GM12892 (cell line): ENCODE results near the gene DLX3.

Experiments
- DNase-seq: peaks from one replicate; pipeline ENCODE4 v3.0.0; 2011; ENCODE audit not compliant: insufficient read length
- FAIRE-seq: peaks from 2 replicates; lab custom pipeline; 2011; peaks lifted over from hg19 to GRCh38; lab: Jason Lieb, UNC
- POLR2A ChIP-seq: IDR thresholded peaks from 2 replicates; pipeline ENCODE4 v1.6.1; 2011; ENCODE audit warnings: low read depth, low read length, control low read depth
- POLR2AphosphoS5 ChIP-seq: IDR thresholded peaks from 2 replicates; pipeline ENCODE4 v1.6.1; 2011; ENCODE audit warnings: low read depth, low read length, control low read depth
- TAF1 ChIP-seq: IDR thresholded peaks from 2 replicates; pipeline ENCODE4 v1.6.1; 2011; ENCODE audit warnings: low read depth, mild to moderate bottlenecking, control low read depth, low read length, borderline replicate concordance

Gene DLX3

DNA sequence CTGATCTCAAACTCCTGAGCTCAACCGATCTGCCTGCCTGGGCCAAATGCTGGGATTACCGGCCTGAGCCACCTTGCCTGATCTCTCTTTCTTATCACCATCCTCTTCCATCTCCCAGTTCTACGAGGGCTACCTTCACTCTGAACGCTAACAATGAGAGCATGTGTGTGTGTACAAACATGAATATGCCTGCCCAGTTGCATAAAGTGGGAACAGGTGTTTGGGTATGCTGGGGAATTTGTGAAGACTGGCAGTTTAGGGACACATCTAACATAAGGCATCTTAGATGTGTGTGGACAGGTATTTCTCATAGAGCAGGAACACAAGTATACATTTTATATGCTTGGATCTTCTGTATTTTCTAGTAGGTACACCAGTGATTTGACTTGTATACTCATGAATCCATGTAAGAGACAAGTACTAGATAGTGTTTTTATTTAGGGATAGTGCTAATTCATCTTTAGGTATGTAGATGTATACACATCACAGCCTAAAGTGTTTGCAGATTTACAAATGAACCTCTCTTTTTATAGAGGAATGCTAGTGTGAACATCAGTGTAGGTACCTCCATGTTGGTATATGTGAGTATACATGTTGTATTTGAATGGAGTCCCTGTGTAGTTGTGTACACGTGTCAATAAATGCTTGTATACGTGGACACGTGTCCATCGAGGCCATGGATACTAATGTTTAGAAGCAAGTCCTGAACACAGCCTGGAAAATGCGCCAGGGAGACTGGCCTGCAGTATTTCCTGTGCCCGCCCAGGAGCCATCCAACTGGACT, 27.2 kb downstream of the DLX3 start:
- FAIRE-seq (peak; percentile 21), DNase-seq (no peak)
- TF ChIP-seq POLR2A (no peak), POLR2AphosphoS5 (no peak), TAF1 (no peak)

DNA sequence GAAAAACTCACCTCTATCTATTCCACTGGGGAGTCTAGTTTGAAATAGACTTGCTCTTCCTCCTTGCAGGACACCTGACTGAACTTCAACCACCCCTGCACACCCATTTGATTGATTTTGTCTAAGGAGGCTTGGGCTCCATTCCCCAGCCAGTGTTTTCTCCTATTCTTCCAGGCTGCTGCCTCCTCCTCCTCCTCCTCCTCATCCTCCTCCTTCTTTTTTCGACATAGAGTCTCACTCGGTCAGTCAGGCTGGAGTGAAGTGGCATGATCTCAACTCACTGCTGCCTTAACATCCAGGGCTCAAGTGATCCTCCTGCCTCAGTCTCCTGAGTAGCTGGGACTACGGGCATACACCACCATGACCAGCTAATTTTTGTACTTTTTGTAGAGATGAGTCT, 27.8 kb downstream of the DLX3 start:
- no peak for DNase-seq
- no peak for FAIRE-seq
- TF ChIP-seq POLR2A = no peak
- no peak for TF ChIP-seq POLR2AphosphoS5
- no peak for TF ChIP-seq TAF1

DNA sequence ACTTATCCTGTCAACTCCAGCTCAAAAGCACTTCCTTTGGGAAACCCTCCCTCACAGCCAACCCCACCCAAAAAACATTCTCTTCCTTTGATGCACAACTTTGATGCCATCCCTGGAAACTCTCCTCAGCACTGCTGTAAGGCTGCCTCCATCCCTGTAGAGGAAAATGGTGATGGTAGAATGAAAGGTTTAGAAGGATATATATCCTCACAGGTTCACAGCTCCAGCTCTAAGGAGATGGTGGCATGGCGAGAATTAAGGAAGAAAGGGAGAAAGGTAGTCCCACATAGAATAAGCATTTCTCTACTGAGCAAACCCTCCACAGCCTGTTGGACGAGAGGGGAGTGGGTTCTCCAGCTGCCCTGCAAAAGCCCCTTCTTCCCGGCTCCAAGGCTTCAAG, 28.3 kb downstream of the DLX3 start:
- TF ChIP-seq POLR2A (no peak), TAF1 (no peak), POLR2AphosphoS5 (no peak)
- FAIRE-seq (no peak), DNase-seq (no peak)

DNA sequence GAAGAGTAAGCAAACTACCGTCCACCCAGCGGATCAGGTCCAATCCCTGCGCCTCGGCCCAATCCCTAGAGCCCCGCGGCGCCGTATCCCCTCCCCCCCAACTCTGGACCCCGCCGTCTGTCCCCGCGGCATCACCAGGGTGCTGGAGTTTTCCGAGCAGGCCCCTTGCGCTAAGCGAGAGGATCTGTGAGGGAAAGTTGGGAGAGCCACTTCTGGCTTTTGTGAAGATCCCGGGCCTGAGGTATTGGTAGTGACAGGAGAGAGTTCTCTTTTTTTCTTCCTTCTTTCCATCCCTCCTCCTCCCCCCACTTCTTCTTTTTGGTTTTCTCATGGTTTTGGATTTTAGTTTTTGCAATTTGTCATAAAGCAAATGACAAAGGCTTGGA, 29.5 kb downstream of the DLX3 start:
- DNase-seq (no peak), FAIRE-seq (no peak)
- TF ChIP-seq POLR2A = no peak
- no peak for TF ChIP-seq TAF1
- no peak for TF ChIP-seq POLR2AphosphoS5

DNA sequence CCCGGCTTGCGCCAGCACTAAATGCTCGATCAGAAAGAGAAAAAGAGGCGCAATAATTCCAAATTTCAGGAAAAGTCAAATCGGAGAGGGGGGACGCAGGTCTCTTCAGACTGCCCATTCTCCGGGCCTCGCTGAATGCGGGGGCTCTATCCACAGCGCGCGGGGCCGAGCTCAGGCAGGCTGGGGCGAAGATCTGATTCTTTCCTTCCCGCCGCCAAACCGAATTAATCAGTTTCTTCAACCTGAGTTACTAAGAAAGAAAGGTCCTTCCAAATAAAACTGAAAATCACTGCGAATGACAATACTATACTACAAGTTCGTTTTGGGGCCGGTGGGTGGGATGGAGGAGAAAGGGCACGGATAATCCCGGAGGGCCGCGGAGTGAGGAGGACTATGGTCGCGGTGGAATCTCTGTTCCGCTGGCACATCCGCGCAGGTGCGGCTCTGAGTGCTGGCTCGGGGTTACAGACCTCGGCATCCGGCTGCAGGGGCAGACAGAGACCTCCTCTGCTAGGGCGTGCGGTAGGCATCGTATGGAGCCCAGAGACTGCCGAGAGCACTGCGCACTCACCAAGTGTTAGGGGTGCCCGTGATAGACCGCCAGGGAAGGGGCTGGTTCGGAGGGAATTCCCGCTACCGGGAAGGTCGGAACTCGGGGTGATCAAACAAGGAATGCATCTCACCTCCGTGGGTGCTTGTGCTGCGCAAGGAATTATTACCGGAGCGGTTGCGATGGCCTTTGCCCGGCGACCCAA, 30.1 kb downstream of the DLX3 start:
- FAIRE-seq = no peak
- no peak for DNase-seq
- TF ChIP-seq POLR2AphosphoS5 = no peak
- no peak for TF ChIP-seq POLR2A
- no peak for TF ChIP-seq TAF1

DNA sequence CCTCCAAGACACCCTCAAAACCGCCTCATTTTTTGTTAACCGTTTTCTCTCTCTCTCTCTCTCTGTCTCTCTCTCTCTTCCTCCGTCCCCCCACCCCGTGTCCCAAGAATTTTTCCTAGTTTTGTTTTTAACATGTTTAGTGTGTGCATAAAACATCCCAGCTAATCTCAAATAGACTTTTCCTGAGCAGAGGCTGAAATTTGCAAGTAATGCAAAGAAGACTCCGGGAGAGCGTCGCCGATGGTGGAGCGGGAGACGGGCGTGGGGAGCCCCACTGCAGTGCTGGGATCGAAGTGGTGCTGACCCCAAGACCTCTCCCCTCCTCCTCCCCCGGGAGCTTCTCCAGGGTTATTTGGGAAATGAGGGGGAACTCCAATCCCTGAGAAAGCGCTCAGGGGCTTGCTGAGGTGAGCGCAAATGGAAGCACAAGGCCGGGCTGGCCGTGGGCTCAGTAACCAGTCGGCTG, 30.7 kb downstream of the DLX3 start:
- no peak for TF ChIP-seq TAF1
- no peak for FAIRE-seq
- DNase-seq = no peak

DNA sequence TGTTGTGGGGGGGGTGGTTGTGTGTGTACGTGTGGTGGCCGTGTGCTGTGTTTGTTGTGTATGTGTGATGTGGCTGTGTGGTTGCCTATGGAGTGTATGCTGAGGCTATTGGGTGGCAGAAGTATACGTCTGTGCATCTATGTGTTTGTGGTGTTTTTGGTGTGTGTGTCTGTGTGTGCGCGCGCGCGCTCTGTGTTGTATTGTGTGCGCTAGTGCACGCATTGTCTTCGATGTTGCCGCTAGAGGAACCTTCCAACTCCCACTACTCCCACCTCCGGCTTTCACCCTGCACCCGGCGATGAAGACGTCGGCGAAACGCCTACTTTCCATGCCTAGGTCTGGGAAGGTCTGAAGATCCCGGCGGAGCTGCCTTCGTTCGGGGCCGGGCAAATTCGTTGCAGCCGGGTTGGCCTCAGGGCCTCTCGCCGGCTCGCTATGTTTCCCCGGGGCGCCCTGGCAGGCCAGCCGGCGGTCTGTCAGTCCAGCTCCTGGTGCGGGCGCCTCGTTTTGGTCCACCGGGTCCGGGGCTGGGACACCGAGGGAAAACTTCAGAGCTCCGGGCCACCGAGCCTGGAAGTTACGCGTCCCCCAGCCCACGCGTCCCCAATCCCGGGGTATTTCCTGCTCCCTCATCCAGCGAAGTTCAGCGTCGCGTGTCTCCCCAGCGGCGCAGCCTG, 31.3 kb downstream of the DLX3 start:
- TF ChIP-seq POLR2AphosphoS5 = no peak
- TF ChIP-seq TAF1 = no peak
- no peak for TF ChIP-seq POLR2A
- FAIRE-seq (no peak), DNase-seq (no peak)

DNA sequence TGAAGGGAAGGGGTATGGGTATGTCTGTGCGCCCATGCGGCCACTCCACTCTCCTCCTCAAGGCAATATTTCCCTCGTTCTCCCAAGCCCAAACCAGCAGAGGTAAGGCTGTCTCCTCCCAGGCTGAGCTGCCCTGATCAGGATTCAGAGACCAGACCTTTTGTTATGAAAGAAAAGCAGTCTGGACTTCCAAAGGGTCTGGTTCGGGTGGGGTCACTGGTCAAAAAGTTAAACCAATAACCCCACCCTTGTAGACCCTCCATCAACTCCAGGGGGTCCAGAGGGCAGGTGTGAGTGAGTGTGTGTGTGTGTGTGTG, 31.8 kb downstream of the DLX3 start:
- FAIRE-seq (no peak), DNase-seq (no peak)
- TF ChIP-seq POLR2AphosphoS5 (no peak), TAF1 (no peak), POLR2A (no peak)

DNA sequence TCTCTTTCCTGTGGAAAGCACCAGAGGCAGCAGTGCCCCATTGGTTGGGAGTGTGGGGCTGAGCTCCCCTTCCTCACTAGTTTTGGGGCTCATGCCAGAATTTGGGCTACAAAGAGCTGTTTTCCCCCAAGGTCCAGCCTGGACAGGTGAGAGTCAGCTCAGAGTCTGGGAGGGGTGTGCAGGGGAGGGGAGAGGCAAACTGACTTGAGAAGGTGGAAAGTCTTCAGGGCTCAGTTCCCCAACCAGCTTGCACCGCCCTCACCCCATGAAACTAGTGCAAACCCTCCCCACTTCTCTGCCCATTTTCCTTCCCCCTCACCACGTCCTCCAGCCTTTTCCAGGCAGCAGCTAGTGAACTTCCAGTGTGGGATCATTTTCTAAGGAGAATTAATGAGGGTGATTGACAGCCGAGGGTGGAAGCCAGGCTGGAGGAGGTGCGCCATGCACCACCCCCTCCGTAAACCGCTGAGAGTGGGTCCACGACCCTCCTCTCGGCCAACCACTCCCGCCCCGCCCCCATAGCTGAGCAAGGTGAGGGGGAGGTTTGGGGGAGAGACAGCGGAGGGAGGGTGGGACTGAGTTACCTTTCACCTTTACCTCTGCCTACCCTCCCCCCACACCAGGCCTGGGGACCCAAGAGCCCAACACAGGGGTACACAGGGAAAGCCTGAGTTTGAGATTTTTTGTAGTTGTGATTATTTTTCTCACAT, 32.3 kb downstream of the DLX3 start:
- DNase-seq = no peak
- TF ChIP-seq POLR2A (no peak), POLR2AphosphoS5 (no peak), TAF1 (no peak)
- FAIRE-seq = no peak

DNA sequence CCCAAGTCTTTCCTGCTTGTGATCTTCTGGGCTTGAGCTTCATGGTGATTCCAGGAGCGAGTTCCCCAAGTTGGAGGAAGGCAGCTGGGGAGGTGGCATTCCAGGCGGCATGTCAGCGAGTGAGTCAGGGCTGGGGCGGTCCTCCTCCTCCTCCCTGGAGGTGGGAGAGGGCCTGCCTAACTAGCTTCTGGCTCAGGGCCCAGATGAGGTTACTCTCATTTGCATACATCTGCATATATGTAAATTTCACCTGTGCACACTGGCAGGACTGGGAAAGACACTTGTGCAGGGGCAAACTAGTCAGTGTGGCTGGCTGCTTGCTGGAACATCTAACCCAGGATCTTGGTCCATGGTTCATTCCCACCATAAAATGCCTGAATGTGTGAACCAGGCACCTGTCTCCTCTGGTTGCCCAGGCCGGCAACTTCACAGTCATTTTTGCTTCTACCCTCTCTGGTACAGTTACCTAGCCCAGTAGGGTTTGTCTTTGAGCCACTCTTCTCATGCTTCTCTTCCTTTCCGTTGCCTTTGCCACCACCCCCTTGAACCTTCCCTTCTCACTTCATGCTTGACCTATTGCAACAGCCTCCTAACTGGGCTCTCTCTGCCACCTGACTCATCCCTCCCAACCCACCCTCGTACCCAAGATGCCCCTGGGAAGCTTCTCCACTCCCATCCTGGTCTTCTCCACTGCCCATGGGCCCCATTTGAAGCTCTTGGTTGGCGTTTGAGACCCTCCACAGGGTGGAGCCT, 35.7 kb downstream of the DLX3 start:
- DNase-seq = no peak
- TF ChIP-seq TAF1 (no peak), POLR2A (no peak), POLR2AphosphoS5 (no peak)

DNA sequence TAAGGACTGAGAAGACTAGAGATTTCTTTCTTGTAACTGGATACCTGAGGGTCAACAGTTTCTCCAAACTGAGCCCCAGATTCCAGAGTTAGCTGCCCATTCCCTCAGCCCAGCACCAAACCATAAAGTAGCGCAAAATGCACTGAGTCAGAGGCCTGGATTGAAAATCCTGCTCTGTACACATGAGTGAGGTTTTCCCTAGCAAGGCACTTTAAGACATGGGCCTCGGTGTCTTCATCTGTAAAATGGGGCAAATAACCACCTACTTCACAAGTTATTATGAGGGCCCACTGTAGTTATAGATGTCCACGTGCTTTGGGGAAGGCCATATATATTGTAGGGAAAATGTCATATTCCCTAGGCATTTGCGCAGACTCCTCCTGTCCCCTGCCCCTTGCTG, 36.3 kb downstream of the DLX3 start:
- FAIRE-seq = no peak
- DNase-seq = no peak
- TF ChIP-seq POLR2A (no peak), POLR2AphosphoS5 (no peak), TAF1 (no peak)

More for the DNA sequence above, 35.7 kb downstream of the DLX3 start:
- no peak for FAIRE-seq
